Measurements from ENCODE around the gene CABP4.
"Not testable (repeated sequence)": the region's sequence is repeated elsewhere in the genome, so short reads cannot be mapped to it uniquely, and the experiment has no call there.

The CABP4 gene

GRCh38 chr11:67465189-67465510, 10.0 kb downstream of the CABP4 start:
- Histone ChIP-seq H3K9me3 (ENCODE audit: low read length) (no peaks in the 10 kb centered on the region), H3K9ac (ENCODE audit: low read length) (peak overlapping the region; percentile 80), H3K27me3 (ENCODE audit: control insufficient read depth in 1 of 2, insufficient read depth in 2 of 2, low read length in 2 of 2) (no peaks in the 10 kb centered on the region), H3K4me1 (ENCODE audit: insufficient read depth, low read length) (peaks cover 33% of the 10 kb centered on the region), H3K4me3 (ENCODE audit: low read depth in 1 of 2, low read length in 2 of 2) (peak overlapping the region; percentile 38 to 74), H3K27ac (ENCODE audit: low read depth, low read length) (peak overlapping the region; percentile 84), H3K36me3 (ENCODE audit: insufficient read depth, low read length) (no peaks in the 10 kb centered on the region)

DNA sequence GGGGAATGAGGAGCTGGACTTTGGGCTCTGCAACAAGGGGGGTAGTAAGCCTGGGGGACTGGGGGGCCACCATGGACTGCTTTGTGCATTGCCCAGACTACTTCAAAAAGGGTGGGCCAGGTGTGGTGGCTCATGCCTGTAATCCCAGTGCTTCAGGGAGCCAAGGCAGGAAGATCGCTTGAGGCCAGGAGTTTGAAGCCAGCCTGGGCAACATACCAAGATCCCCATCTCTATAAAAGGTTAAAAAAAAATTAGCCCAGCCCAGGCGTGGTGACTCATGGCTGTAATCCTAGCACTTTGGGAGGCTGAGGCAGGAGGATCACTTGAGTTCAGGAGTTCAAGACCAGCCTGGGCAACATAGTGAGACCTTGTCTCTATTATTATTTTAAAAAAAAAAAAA, 10.4 kb downstream of the CABP4 start:
- H3K9me3 ChIP-seq (ENCODE audit: low read length); H3K9ac ChIP-seq (ENCODE audit: low read length); H3K36me3 ChIP-seq (ENCODE audit: insufficient read depth, low read length); H3K27me3 ChIP-seq (ENCODE audit: control insufficient read depth in 1 of 2, insufficient read depth in 2 of 2, low read length in 2 of 2): not testable (repeated sequence)
- H3K4me3 ChIP-seq (ENCODE audit: low read depth in 1 of 2, low read length in 2 of 2) = peak overlapping the region in 1 of 2 donors; percentile 74
- H3K4me1 ChIP-seq (ENCODE audit: insufficient read depth, low read length) = peaks cover 33% of the 10 kb centered on the region
- peak overlapping the region; percentile 84 for H3K27ac ChIP-seq (ENCODE audit: low read depth, low read length)

DNA sequence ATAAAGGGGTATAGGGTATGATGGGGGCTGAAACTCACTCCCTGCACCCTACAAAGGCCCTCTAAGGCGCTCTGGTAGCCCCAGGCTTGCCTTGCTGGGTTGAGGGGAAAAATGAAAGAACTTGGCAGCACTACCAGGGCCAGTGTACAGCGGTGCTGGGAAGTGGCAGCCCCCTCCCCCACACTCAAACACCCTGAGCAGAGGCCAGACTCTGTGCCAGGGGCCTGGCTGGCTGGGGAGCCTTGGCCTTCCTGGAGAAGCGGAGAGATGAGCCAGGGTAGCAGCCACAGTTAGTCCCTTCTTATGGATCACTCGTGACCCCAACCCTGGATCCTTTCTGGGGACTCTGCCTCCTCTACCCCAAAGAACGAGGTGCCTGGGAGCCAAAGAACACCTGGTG, 11.2 kb downstream of the CABP4 start:
- no peak overlapping the region for H3K4me3 ChIP-seq (ENCODE audit: low read depth in 1 of 2, low read length in 2 of 2)
- peaks cover 33% of the 10 kb centered on the region for H3K4me1 ChIP-seq (ENCODE audit: insufficient read depth, low read length)
- no peaks in the 10 kb centered on the region for H3K36me3 ChIP-seq (ENCODE audit: insufficient read depth, low read length)
- no peak overlapping the region for H3K9ac ChIP-seq (ENCODE audit: low read length)
- H3K27ac ChIP-seq (ENCODE audit: low read depth, low read length) = no peak overlapping the region
- no peaks in the 10 kb centered on the region for H3K9me3 ChIP-seq (ENCODE audit: low read length)
- H3K27me3 ChIP-seq (ENCODE audit: control insufficient read depth in 1 of 2, insufficient read depth in 2 of 2, low read length in 2 of 2) = no peaks in the 10 kb centered on the region

DNA sequence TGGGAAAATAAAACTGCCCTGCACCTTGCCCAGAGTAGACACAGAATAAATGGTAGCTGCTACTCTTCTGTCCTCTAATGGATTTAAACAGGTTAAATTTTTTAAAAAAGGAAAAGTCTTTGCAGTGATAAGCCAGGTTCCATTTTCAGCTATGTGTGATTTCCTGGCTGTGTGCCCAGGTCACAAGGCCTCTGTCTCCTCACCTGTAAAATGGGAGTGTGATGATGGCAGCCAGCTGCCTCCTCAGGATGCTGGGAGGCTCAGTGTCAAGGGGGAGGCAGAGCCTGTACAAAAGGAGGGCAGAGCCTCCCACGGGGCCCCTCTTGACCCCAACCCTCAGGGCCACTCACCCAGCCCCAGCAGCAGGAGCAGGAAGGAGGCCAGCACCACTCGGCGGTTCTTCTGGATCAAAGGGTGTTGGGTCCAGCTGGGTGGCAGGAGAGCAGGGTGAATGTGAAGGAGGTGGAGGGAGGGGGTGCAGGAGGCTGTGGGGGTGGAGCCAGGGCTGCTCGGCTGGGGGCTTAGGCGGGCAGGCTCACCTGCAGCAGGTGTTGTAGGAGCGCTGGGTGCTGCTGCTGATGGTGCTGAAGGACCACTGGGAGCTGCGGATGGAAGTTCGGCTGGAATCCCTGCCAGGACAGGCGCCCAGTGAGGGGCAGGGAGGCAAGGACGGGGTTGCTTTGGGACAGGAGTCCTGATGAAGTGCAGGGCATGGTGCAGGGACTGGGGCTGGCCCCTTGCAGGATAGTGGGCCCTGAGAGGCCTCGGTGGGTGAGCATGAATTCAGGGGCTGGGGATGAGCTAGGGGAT, 12.0 kb downstream of the CABP4 start:
- Histone ChIP-seq H3K9me3 (ENCODE audit: low read length) (no peaks in the 10 kb centered on the region), H3K4me3 (ENCODE audit: low read depth in 1 of 2, low read length in 2 of 2) (no peak overlapping the region), H3K27ac (ENCODE audit: low read depth, low read length) (no peak overlapping the region), H3K36me3 (ENCODE audit: insufficient read depth, low read length) (no peaks in the 10 kb centered on the region), H3K4me1 (ENCODE audit: insufficient read depth, low read length) (peaks cover 33% of the 10 kb centered on the region), H3K9ac (ENCODE audit: low read length) (no peak overlapping the region), H3K27me3 (ENCODE audit: control insufficient read depth in 1 of 2, insufficient read depth in 2 of 2, low read length in 2 of 2) (no peaks in the 10 kb centered on the region)

DNA sequence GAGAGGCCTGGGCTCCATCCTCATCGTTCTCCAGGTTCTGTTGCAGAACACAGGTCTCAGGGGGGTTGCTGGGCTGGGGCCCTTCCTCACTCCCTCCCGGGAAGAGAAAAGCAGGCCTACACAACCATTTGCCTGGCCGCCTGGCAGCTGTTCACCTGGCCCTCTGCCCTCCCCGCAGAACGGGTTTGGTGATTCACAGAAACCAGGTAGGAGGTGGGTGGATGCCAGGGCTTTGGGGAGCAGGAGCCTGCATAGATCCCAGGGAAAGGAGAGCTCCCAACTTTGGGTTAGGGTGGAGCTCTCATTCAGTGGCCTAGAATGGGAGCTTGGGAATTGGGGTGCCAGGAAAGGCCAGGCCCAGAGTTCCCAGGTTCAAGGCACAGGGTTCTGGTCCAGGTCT, 12.9 kb downstream of the CABP4 start:
- Histone ChIP-seq H3K9me3 (ENCODE audit: low read length) (no peaks in the 10 kb centered on the region), H3K4me3 (ENCODE audit: low read depth in 1 of 2, low read length in 2 of 2) (peak overlapping the region; percentile 68 to 85), H3K4me1 (ENCODE audit: insufficient read depth, low read length) (peaks cover 33% of the 10 kb centered on the region), H3K9ac (ENCODE audit: low read length) (peak overlapping the region; percentile 68), H3K27ac (ENCODE audit: low read depth, low read length) (peak overlapping the region; percentile 99), H3K27me3 (ENCODE audit: control insufficient read depth in 1 of 2, insufficient read depth in 2 of 2, low read length in 2 of 2) (no peaks in the 10 kb centered on the region), H3K36me3 (ENCODE audit: insufficient read depth, low read length) (no peaks in the 10 kb centered on the region)

- Histone ChIP-seq H3K9me3 (ENCODE audit: low read length) (no peaks in the 10 kb centered on the region), H3K4me3 (ENCODE audit: low read depth in 1 of 2, low read length in 2 of 2) (peak overlapping the region; percentile 68 to 85), H3K9ac (ENCODE audit: low read length) (peak overlapping the region; percentile 68), H3K27me3 (ENCODE audit: control insufficient read depth in 1 of 2, insufficient read depth in 2 of 2, low read length in 2 of 2) (no peaks in the 10 kb centered on the region), H3K27ac (ENCODE audit: low read depth, low read length) (peak overlapping the region; percentile 99), H3K4me1 (ENCODE audit: insufficient read depth, low read length) (peaks cover 33% of the 10 kb centered on the region), H3K36me3 (ENCODE audit: insufficient read depth, low read length) (no peaks in the 10 kb centered on the region)
These were observed 13.3 kb downstream of the CABP4 start for GRCh38 chr11:67468456-67468758.

DNA sequence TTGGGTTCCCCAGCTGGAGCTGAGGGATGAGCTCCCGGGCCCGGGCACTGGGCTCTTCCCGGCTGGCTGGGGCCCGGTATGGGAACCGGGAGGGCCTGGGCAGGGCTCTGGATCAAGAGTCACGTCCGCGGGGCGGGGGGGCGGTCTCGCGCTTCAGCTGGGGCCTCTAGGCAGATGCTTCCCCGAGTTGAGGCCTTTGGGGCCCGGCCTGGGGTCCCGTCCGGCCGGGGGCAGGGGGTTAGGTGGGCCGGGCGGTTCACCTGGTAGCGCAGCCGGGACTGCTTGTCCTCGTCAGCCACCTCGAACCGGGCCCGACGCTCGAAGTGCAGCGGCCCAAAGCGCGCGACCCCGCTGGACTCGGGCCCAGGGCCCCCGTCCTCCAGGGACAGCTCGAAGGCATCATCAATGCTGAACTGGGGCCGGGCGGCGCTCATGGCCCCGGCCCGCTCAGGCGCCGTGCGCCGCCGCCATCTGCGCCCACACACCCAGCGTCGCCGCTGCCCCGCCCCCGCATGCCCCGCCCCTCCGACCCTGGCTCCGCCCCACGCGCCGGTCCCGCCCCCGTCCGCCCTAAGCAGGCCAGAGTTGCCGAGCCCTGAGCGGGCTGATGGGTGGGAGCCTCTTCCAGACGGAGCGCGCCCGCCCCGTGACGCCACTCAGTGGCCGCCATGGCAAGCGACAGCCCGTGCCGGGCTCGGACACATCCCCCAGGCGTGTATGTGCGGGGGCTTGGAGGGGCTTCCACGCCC, 13.8 kb downstream of the CABP4 start, which contains the start of gene TMEM134:
TSS of gene TMEM134 (minus strand) at position 493 of the 749 bp plus-strand sequence. CDS start at position 434, 59 bp downstream.
- H3K9ac ChIP-seq (ENCODE audit: low read length) = peak within 1 kb of the TSS; percentile 68
- H3K36me3 ChIP-seq (ENCODE audit: insufficient read depth, low read length) = no peaks in the 10 kb centered on the region
- peaks cover 29% of the 10 kb centered on the region for H3K4me1 ChIP-seq (ENCODE audit: insufficient read depth, low read length)
- no peaks in the 10 kb centered on the region for H3K27me3 ChIP-seq (ENCODE audit: control insufficient read depth in 1 of 2, insufficient read depth in 2 of 2, low read length in 2 of 2)
- no peaks in the 10 kb centered on the region for H3K9me3 ChIP-seq (ENCODE audit: low read length)
- peak within 1 kb of the TSS; percentile 68 to 85 for H3K4me3 ChIP-seq (ENCODE audit: low read depth in 1 of 2, low read length in 2 of 2)
- peak within 1 kb of the TSS; percentile 99 for H3K27ac ChIP-seq (ENCODE audit: low read depth, low read length)

- peak overlapping the region; percentile 37 for H3K9ac ChIP-seq (ENCODE audit: low read length)
- peak overlapping the region; percentile 93 for H3K27ac ChIP-seq (ENCODE audit: low read depth, low read length)
- peak overlapping the region; percentile 57 to 84 for H3K4me3 ChIP-seq (ENCODE audit: low read depth in 1 of 2, low read length in 2 of 2)
- peaks cover 25% of the 10 kb centered on the region for H3K4me1 ChIP-seq (ENCODE audit: insufficient read depth, low read length)
- no peaks in the 10 kb centered on the region for H3K36me3 ChIP-seq (ENCODE audit: insufficient read depth, low read length)
- no peaks in the 10 kb centered on the region for H3K27me3 ChIP-seq (ENCODE audit: control insufficient read depth in 1 of 2, insufficient read depth in 2 of 2, low read length in 2 of 2)
- no peaks in the 10 kb centered on the region for H3K9me3 ChIP-seq (ENCODE audit: low read length)
These were observed 14.3 kb downstream of the CABP4 start for GRCh38 chr11:67469508-67469811.

DNA sequence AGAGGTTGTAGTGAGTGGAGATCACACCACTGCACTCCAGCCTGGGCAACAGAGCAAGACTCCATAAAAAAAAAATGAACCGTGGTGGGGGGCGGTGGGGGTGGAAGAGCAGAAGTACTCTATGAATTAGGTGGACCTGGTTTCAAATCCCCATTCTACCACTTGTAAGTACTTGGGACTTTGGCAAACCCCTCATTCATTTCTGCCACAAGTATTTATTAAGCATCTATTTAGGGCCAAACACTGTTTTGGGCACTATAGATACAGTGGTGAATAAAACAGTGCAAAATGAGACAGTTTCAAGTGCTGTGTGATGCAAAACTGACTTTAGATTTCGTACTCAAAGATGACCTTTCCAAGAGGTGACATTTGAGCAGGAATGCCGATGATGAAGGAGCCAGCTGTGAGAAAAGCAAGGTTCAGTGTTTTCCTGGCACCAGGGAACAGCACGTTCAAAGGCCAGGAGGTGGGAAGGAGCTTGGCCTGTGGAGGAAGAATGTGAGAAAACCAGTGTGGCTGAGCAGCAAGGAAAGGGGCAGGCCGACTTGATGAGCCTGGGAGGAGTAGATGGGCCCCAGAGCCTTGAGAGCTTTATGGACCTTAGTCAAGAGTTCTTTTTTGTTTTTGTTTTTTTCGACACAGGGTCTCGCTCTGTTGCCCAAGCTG, 15.3 kb downstream of the CABP4 start:
- H3K9me3 ChIP-seq (ENCODE audit: low read length) = no peaks in the 10 kb centered on the region
- H3K4me3 ChIP-seq (ENCODE audit: low read depth in 1 of 2, low read length in 2 of 2) = no peak overlapping the region
- H3K4me1 ChIP-seq (ENCODE audit: insufficient read depth, low read length) = peaks cover 20% of the 10 kb centered on the region
- H3K9ac ChIP-seq (ENCODE audit: low read length) = no peak overlapping the region
- no peak overlapping the region for H3K27ac ChIP-seq (ENCODE audit: low read depth, low read length)
- H3K36me3 ChIP-seq (ENCODE audit: insufficient read depth, low read length) = no peaks in the 10 kb centered on the region
- no peaks in the 10 kb centered on the region for H3K27me3 ChIP-seq (ENCODE audit: control insufficient read depth in 1 of 2, insufficient read depth in 2 of 2, low read length in 2 of 2)

GRCh38 chr11:67472882-67473281, 17.7 kb downstream of the CABP4 start:
- Histone ChIP-seq H3K27me3 (ENCODE audit: control insufficient read depth in 1 of 2, insufficient read depth in 2 of 2, low read length in 2 of 2) (no peaks in the 10 kb centered on the region), H3K27ac (ENCODE audit: low read depth, low read length) (no peak overlapping the region), H3K36me3 (ENCODE audit: insufficient read depth, low read length) (no peaks in the 10 kb centered on the region), H3K4me1 (ENCODE audit: insufficient read depth, low read length) (peaks cover 6% of the 10 kb centered on the region), H3K9ac (ENCODE audit: low read length) (no peak overlapping the region), H3K9me3 (ENCODE audit: low read length) (no peaks in the 10 kb centered on the region), H3K4me3 (ENCODE audit: low read depth in 1 of 2, low read length in 2 of 2) (no peak overlapping the region)

GRCh38 chr11:67476692-67477091, 21.5 kb downstream of the CABP4 start:
- H3K36me3 ChIP-seq (ENCODE audit: insufficient read depth, low read length); H3K9ac ChIP-seq (ENCODE audit: low read length); H3K4me3 ChIP-seq (ENCODE audit: low read depth in 1 of 2, low read length in 2 of 2); H3K9me3 ChIP-seq (ENCODE audit: low read length); H3K27ac ChIP-seq (ENCODE audit: low read depth, low read length); H3K27me3 ChIP-seq (ENCODE audit: control insufficient read depth in 1 of 2, insufficient read depth in 2 of 2, low read length in 2 of 2); H3K4me1 ChIP-seq (ENCODE audit: insufficient read depth, low read length): not testable (repeated sequence)
